Measurements from ENCODE around the gene C4orf50.

C4orf50 gene

DNA sequence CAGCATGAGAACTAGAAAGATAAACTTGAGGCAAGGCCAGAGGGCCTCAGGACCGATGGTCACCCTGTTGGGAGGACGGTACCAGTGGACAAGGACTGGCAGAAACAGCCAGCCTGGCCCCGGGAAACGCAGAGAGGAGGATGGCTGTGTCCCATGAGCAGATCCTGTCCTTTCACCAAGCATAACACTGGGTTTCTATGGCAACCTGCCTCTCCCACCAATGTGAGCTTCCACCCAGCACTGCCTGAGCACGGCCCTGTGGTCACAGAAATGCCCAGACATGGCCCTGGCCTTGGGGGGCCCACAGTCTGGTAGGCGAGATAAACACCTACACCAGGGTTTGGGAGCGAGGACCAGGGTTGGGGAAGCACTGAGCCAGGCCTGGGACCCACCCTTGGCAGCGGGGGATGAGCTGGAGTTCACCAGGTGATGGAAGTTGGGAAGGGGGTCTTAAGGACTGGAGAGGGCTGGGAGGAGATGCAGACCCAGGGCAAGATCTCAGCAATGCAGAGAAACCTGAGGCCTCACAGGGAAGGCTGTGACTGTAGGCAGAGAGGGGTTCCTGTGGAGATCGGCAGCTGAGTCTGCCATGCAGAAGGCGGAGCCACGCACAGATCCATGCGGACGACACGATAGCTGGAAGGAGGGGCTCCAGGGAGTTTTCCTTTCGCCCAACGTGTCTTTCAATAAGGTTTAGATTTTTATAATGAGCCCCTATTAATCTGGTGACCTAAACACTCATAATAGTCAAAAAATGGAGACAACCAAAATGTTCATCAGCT, 92.6 kb downstream of the C4orf50 start:
- in situ Hi-C loops (cut with MboI; ENCODE audit: low sequenced_read_pairs) = no loop called here

GRCh38 chr4:5924461-5925125, 93.6 kb downstream of the C4orf50 start:
- in situ Hi-C loops (cut with MboI; ENCODE audit: low sequenced_read_pairs) = no loop called here

- in situ Hi-C loops (cut with MboI; ENCODE audit: low sequenced_read_pairs) = no loop called here
Observed at GRCh38 chr4:5923376-5923775, 94.9 kb downstream of the C4orf50 start.

GRCh38 chr4:5922556-5922955, 95.7 kb downstream of the C4orf50 start:
- in situ Hi-C loops (cut with MboI; ENCODE audit: low sequenced_read_pairs) = no loop called here

DNA sequence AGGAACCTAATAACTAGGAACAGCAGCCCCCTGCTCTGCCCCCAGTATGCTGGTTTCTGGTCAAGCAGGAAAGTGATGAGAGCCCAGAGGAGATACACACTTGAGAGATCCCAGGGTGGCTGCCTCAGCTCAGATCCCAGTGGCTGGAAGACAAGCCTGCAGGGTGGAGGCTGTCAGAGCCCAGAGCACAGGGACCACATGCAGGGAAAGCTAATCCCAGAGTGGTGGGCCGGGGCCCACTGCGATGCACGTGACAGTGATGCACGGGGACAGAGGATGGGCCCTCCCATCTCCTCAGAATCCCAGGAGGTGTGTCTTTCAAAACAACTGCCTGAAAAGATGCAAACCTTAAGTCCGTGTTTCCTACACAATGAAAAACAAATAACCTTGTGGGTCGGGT, 96.2 kb downstream of the C4orf50 start:
- in situ Hi-C loops (cut with MboI; ENCODE audit: low sequenced_read_pairs) = no loop called here

GRCh38 chr4:5921101-5921980, 96.9 kb downstream of the C4orf50 start:
- in situ Hi-C loops (cut with MboI; ENCODE audit: low sequenced_read_pairs) = no loop called here

GRCh38 chr4:5919571-5919970, 98.7 kb downstream of the C4orf50 start:
- in situ Hi-C loops (cut with MboI; ENCODE audit: low sequenced_read_pairs) = no loop called here

GRCh38 chr4:5919044-5919443, 99.2 kb downstream of the C4orf50 start:
- in situ Hi-C loops (cut with MboI; ENCODE audit: low sequenced_read_pairs) = no loop called here

GRCh38 chr4:5918331-5918985, 99.8 kb downstream of the C4orf50 start:
- in situ Hi-C loops (cut with MboI; ENCODE audit: low sequenced_read_pairs) = no loop called here

DNA sequence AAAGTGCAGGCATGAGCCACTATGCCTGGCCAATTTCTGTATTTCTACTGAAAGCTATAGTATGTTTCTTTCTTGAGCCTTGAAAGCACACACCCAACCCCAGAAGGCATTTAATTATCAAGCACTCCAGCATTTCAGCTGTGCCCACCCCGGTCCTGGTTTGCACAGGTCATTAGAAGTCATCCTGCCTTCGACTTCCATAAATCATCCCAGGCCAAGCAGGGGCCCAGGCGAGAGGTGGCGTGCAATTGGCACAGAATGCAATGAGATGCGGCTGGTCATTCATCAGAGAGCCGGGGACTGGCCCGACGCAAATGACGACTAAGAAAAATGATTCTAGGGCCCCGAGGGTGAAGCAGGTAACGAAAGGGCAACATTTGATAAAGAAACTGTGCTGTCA, 100.6 kb downstream of the C4orf50 start:
- in situ Hi-C loops (cut with MboI; ENCODE audit: low sequenced_read_pairs) = no loop called here

GRCh38 chr4:5916229-5916628, 102.0 kb downstream of the C4orf50 start:
- in situ Hi-C loops (cut with MboI; ENCODE audit: low sequenced_read_pairs) = no loop called here

DNA sequence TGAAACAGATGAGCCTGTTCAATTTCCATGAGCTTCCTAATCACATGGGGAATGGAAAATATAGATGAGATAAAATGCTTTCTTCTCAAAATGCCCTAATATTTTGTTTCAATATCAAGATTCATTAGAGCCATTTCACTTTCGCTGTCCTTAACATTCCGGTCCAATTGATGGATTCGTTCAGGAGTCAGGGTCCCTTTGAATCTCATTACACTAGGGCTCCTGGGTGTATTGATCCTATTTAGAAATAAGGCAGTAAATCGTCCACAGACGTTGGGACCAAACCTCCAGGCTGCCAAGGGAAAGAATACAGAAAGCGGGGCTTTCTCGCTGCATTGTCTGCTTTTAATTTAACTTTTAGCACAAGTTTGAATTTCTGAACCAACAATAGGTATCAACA, 104.8 kb downstream of the C4orf50 start:
- in situ Hi-C loops (cut with MboI; ENCODE audit: low sequenced_read_pairs) = no loop called here

DNA sequence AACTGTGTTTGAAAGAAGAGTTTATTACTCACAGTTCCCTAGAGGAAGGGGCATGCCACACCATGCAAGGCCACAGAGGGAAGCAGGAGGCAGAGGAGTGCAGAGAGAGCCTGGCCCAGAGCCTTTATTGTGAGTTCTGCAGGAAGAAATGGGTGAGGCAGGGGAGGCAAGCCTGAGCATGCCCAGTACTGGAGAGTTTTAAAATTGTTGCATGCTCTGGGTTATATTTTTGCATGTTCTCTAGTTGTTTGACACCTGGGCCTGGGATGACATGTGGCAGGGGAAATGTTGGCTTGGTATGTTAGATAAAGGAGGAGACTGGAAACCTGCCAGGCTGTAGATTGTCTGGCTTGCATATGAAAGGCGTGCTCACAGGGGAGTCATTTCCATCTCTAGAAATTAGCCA, 105.6 kb downstream of the C4orf50 start:
- in situ Hi-C loops (cut with MboI; ENCODE audit: low sequenced_read_pairs) = no loop called here

DNA sequence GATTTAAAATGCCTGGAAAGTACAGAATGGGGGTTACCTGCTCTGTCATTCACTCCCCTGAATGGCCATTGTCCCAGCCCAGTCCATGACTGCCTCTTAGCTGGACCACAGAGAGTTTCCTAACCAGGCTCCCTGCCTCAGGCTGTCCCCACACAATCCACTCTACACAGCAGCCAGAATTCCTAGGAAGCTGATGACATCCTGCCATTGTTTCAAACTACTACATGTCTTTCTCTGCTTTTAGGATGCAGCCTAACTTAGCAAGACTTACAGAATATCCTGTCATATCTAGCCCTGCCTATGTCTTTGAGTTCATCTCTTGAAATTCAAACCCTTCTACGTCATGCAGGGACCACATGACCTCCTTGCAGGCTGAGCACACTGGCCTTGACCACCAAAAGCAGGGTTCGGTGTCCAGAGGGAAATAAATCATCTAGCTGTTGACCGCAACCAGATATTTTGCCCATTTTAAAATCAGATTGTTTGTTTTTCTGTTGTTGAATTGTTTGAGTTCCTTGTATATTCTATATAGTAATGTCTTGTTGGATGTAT, 109.3 kb downstream of the C4orf50 start:
- in situ Hi-C loops (cut with MboI; ENCODE audit: low sequenced_read_pairs) = no loop called here

- in situ Hi-C loops (cut with MboI; ENCODE audit: low sequenced_read_pairs) = no loop called here
Observed at GRCh38 chr4:5906191-5906590, 112.0 kb downstream of the C4orf50 start.

DNA sequence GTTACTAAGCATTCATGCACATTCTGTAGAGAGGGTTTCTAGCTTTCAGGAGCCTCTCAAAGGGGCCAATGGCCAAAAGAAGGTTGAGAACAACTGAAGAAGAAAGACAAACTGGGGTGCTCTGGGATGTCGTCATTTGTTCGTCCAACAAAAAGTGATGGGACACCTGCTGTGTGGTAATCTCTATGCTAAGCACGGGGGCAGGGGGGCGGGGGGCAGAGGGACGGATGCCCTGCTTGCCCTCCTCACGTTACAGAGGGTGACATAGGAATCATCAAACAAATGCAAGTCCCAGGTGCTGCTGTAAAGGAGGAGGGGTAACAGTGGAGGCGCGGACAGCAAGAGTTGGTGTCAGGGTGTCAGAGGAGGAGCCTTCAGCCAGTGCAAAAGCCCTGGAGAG, 112.5 kb downstream of the C4orf50 start:
- in situ Hi-C loops (cut with MboI; ENCODE audit: low sequenced_read_pairs) = no loop called here

GRCh38 chr4:5900844-5901243, 117.4 kb downstream of the C4orf50 start:
- in situ Hi-C loops (cut with MboI; ENCODE audit: low sequenced_read_pairs) = no loop called here

DNA sequence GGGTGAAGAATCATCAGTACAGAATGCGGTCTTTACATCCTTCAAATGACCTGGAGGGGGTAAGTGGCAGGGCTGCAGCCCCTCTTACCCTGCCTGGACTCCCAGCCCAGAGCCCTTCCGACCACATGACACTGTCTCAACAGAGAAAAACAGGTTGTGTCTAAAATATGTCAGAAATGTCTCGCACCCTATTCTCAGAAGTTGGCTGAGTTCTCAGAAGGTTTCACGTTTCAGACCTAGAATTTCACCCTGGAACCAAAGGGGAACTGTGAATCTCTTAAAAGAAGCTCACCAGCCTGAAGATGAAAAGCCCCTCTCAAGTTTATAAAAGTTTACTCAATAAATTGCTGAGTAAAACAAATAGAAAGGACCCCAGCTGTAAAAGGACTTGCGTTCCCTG, 118.3 kb downstream of the C4orf50 start:
- in situ Hi-C loops (cut with MboI; ENCODE audit: low sequenced_read_pairs) = no loop called here

GRCh38 chr4:5899396-5899795, 118.8 kb downstream of the C4orf50 start:
- in situ Hi-C loops (cut with MboI; ENCODE audit: low sequenced_read_pairs) = no loop called here

DNA sequence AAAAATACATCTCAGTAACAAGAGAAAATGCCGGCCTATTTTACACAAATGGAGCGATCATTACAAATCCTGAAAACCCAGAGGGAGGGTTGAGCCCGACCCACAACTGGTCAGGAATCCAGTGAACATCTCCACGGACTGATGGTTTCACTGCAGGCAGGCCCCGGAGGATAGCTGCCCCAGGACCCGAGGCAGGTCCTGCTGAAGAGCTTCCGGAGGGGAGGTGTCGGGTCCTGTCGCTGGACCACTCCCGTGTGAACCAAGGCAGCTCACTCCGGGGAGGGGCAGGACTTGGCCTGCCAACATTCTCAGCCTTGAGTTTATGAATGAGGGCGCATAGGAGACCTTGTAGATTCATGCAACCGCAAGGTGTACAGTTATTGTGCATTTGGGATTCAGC, 120.6 kb downstream of the C4orf50 start:
- in situ Hi-C loops (cut with MboI; ENCODE audit: low sequenced_read_pairs) = no loop called here

DNA sequence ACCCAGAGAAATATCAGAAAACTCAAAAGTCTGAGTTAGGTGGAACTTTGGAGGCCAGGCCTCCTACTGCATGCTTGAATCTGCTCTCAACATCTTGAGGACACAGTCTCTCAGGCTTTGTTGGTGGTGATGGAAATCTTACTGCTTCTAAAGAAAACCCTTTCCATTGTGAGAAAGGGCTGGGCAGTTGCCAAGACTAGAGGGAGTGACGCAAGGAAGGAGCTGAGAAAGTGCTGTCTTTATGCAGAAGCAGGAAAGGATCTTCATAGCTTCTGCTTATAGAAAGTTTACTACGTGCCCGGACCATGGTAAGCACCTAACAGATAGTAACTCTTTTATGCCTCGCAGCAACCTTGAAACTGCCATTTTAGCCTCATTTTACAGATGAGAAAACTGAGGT, 122.9 kb downstream of the C4orf50 start:
- in situ Hi-C loops (cut with MboI; ENCODE audit: low sequenced_read_pairs) = no loop called here
